Measurements from ENCODE around the gene HDAC4. TPM values are rescaled to one million over a fixed set of nuclear protein-coding genes. Genes with fewer than 3 reads are reported as not detected.

The HDAC4 gene
- total and polyA plus RNA-seq, 2 donors (not counting 1 experiment from before 2014, with no cell fraction given): 13.5 to 46.0 TPM

DNA sequence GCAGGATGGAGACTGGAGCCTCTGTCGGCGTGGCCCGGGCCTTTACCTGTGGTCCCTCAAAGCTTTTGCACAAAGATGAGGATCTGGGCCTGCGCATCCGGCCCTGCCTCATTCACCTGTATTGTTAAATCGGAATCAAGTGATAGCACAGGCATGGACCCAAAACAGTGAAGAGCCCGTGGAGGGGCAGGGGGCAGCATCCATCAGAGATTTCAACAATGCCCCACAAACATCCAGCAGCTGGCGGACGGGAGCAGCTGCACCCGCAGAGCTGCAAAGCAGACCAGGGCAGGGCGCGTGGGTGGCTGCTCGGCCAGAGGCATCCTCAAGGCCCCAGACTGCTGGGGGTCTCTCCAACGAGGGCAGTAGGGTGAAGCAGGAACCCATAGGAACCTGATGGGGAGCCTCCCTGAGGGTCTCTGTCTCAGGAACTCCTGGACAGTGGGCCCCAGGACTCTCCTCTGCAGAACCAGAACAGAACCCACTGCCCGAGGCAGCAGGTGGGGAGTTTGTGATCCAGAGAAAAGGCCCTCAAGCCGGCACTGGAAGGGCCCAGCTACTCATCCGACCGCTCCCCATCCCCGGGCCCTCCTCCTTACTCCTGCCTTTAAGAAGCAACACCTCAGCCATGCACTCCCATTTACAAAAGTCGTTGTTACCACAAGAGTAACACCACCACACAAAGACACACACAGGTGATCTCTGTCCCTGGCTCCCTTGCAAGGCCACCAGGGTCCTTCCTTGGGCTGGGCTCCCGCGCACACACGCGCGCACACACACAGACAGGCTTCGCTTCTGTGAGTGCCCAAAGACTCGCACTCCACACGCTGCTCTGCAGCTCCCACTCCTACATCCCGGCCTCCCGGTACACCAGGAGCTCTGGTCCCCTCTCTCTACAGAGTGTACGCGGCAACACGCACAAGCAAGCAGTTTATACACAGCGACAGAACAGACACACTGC, 28.8 kb downstream of the HDAC4 start:
- CTCF ChIA-PET: interaction anchor here (1.1 to 3.0 kb wide), 3 partner anchors 9 to 15 kb away, joined by 3 to 27 read pairs (median 3); no protein-coding TSS in a partner anchor
- 98% methylated on average over 33 of the region's 34 CpGs for WGBS (ENCODE audit: insufficient coverage)
- intact Hi-C loops (cut with micrococcal nuclease): no loop called here
- Histone ChIP-seq H3K79me2 (ENCODE audit: control insufficient read depth, insufficient read depth, low read length) (peaks cover 46% of the 10 kb centered on the region), H3K9ac (ENCODE audit: low read length) (no peak overlapping the region), H3K36me3 (replicated peaks in 1 of 2; ENCODE audit: control extremely low read depth in 1 of 2, control insufficient read depth in 1 of 2, extremely low read depth in 1 of 2, insufficient read depth in 2 of 2, low read length in 1 of 2) (no peaks in the 10 kb centered on the region), H3K4me2 (replicated peaks; ENCODE audit: low read depth, low read length, poor library complexity, severe bottlenecking) (no peak overlapping the region), H3K4me3 (ENCODE audit: control extremely low read depth in 1 of 5, extremely low read depth in 1 of 5, insufficient read depth in 1 of 5, low read depth in 2 of 5, low read length in 4 of 5) (no peak overlapping the region), H3K4me1 (ENCODE audit: control insufficient read depth in 2 of 2, insufficient read depth in 2 of 2, low read length in 2 of 2) (peaks cover 20 to 32% of the 10 kb centered on the region in 2 donors), H3K27me3 (replicated peaks in 1 of 4; ENCODE audit: control extremely low read depth in 1 of 4, control insufficient read depth in 3 of 4, insufficient read depth in 4 of 4, low read length in 3 of 4) (no peaks in the 10 kb centered on the region), H3K27ac (ENCODE audit: low read length in 2 of 2) (no peak overlapping the region), H4K20me1 (ENCODE audit: control insufficient read depth, insufficient read depth, low read length, poor library complexity, severe bottlenecking) (no peaks in the 10 kb centered on the region), H2AFZ (ENCODE audit: insufficient read depth, low read depth, low read length, poor library complexity, severe bottlenecking) (no peak overlapping the region), H3K9me3 (ENCODE audit: control extremely low read depth in 1 of 3, control insufficient read depth in 2 of 3, insufficient read depth in 1 of 3, low read length in 2 of 3) (peaks cover 0 to 4% (median 0%) of the 10 kb centered on the region in 3 donors)
- DNase-seq (no peak), ATAC-seq (ENCODE audit: low read depth) (no peak)
- POLR2A ChIA-PET: no interaction called here
- Mint-ChIP-seq H3K4me1 (peaks cover 11% of the 10 kb centered on the region), H3K27ac (no peak overlapping the region), H3K27me3 (no peaks in the 10 kb centered on the region), H3K4me3 (no peak overlapping the region), H3K9me3 (ENCODE audit: insufficient read depth) (no peaks in the 10 kb centered on the region)
- TF ChIP-seq, protein P1, sequence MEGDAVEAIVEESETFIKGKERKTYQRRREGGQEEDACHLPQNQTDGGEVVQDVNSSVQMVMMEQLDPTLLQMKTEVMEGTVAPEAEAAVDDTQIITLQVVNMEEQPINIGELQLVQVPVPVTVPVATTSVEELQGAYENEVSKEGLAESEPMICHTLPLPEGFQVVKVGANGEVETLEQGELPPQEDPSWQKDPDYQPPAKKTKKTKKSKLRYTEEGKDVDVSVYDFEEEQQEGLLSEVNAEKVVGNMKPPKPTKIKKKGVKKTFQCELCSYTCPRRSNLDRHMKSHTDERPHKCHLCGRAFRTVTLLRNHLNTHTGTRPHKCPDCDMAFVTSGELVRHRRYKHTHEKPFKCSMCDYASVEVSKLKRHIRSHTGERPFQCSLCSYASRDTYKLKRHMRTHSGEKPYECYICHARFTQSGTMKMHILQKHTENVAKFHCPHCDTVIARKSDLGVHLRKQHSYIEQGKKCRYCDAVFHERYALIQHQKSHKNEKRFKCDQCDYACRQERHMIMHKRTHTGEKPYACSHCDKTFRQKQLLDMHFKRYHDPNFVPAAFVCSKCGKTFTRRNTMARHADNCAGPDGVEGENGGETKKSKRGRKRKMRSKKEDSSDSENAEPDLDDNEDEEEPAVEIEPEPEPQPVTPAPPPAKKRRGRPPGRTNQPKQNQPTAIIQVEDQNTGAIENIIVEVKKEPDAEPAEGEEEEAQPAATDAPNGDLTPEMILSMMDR (IDR thresholded peaks at IDR 0.05): no peak
- TF ChIP-seq EZH2 (IDR thresholded peaks at IDR 0.05; ENCODE audit: borderline replicate concordance, insufficient read depth, low read depth, low read length, poor library complexity, severe bottlenecking): no peak
